NCI-H345 treated with DMSO at 0.1 percent for 48 hours (cell line): ENCODE results near the gene NTM.
A peak's percentile ranks its signal among the peaks of the same experiment; 100 is the strongest.

ENCODE experiments used
- DNase-seq: peaks from one replicate; lab custom pipeline; 2025; ENCODE audit not compliant: unreplicated experiment; lab: John Stamatoyannopoulos, UW

The NTM gene

GRCh38 chr11:131696690-131697089, 326.3 kb downstream of the NTM start:
- DNase-seq: no peak

- no peak for DNase-seq
Measured at GRCh38 chr11:131703311-131703710, 332.9 kb downstream of the NTM start.

- DNase-seq: no peak
Measured at GRCh38 chr11:131704682-131705081, 334.3 kb downstream of the NTM start.

GRCh38 chr11:131710511-131710910, 340.1 kb downstream of the NTM start:
- no peak for DNase-seq

GRCh38 chr11:131712897-131713296, 342.5 kb downstream of the NTM start:
- no peak for DNase-seq

- DNase-seq: no peak
Measured at GRCh38 chr11:131713529-131714134, 343.2 kb downstream of the NTM start.

- DNase-seq: no peak
Measured at GRCh38 chr11:131717616-131718015, 347.2 kb downstream of the NTM start.

GRCh38 chr11:131723088-131723487, 352.7 kb downstream of the NTM start:
- DNase-seq: no peak

- DNase-seq: no peak
Measured at GRCh38 chr11:131724436-131724975, 354.1 kb downstream of the NTM start.

GRCh38 chr11:131734871-131735270, 364.5 kb downstream of the NTM start:
- DNase-seq: no peak

- no peak for DNase-seq
Measured at GRCh38 chr11:131737357-131737756, 366.9 kb downstream of the NTM start.

- DNase-seq: no peak
Measured at GRCh38 chr11:131739243-131739882, 368.9 kb downstream of the NTM start.

- DNase-seq: no peak
Measured at GRCh38 chr11:131744847-131745246, 374.4 kb downstream of the NTM start.

GRCh38 chr11:131745405-131745804, 375.0 kb downstream of the NTM start:
- no peak for DNase-seq

GRCh38 chr11:131746201-131746600, 375.8 kb downstream of the NTM start:
- no peak for DNase-seq

GRCh38 chr11:131748151-131749050, 378.0 kb downstream of the NTM start:
- peak; percentile 43 for DNase-seq

- no peak for DNase-seq
Measured at GRCh38 chr11:131749101-131749500, 378.7 kb downstream of the NTM start.

GRCh38 chr11:131750152-131750551, 379.7 kb downstream of the NTM start:
- no peak for DNase-seq

GRCh38 chr11:131750692-131751091, 380.3 kb downstream of the NTM start:
- DNase-seq: no peak

- no peak for DNase-seq
Measured at GRCh38 chr11:131754671-131755070, 384.3 kb downstream of the NTM start.

GRCh38 chr11:131756479-131757110, 386.2 kb downstream of the NTM start:
- DNase-seq: no peak
